ENCODE measurements around the gene EMCN. TPM values are rescaled to one million over a fixed set of nuclear protein-coding genes. Genes with fewer than 3 reads are reported as not detected.

The EMCN gene, protein sequence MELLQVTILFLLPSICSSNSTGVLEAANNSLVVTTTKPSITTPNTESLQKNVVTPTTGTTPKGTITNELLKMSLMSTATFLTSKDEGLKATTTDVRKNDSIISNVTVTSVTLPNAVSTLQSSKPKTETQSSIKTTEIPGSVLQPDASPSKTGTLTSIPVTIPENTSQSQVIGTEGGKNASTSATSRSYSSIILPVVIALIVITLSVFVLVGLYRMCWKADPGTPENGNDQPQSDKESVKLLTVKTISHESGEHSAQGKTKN
- total RNA-seq, result 29.1 TPM

DNA sequence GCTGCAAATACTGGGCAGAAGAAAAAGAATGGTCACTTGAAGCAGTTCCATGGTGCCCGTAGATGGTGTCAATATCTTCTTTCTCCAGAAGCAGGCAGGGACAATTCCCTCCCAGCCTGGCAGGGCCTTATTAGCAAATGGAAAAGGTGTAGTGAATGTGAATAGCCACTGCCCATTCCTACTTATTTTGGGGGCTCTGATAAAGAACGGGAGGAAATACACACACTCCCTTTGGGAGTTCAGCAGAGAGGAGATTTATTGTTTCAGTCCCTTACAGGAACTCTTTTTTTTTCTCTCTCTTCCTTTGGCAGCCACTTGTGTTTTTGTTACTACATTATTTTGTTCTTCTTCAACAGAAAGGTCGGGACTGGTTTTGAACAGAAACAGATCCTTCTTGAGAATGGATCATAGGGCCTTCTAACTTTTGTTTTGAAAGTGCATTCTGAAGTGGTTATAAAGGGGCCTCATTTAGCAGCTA, at the start of gene EMCN:
TSS of gene EMCN (minus strand) at position 159 of the 478 bp plus-strand sequence. CDS start at position 51, 108 bp downstream.

